GM21367 (cell line): ENCODE data around the gene EARS2.
"Not testable (repeated sequence)": the region's sequence is repeated elsewhere in the genome, so short reads cannot be mapped to it uniquely, and the experiment has no call there.

Source experiments
- ATAC-seq: cut with Tn5 transposase; IDR thresholded peaks from one replicate; pipeline ENCODE4 v1.9.1; 2021; ENCODE audit not compliant: unreplicated experiment

EARS2 gene

DNA sequence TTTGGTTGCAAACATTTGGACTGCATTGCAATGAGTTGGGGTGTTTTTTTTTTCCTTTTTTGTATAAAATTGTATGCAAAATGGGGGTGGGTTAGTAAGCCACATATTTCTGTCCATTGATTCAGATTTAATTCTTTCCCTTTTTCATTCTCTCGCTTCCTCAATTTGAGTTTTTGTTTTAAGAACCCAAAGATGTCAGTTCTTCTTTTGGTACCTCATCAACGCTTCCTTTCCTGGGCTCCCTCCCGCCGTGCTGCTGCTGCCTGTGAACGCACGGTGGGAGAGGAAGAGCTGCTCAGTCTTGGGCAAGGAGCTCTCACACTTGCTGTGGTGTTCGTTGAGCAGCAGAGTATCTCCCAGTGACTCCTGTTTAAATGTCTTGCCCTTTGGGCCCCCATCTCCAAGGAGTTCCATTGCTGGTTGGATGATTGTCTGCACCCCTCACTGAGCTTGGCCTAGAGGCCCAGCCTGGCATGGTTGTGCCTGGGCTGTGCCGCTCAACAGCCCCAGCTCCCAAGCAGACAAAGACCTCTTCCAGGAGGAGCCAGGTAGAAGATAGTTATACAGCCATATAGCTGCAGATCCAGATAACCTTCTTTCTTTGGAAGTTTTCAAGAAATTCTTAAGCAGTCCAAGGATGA, 14.0 kb upstream of the EARS2 start:
- ATAC-seq = no peak

- no peak for ATAC-seq
Observed at GRCh38 chr16:23567602-23568001, 10.5 kb upstream of the EARS2 start.

- no peak for ATAC-seq
Observed at GRCh38 chr16:23566724-23567123, 9.6 kb upstream of the EARS2 start.

GRCh38 chr16:23564575-23565363, 7.6 kb upstream of the EARS2 start:
- no peak for ATAC-seq

- no peak for ATAC-seq
Observed at GRCh38 chr16:23563186-23563585, 6.0 kb upstream of the EARS2 start.

GRCh38 chr16:23562505-23562904, 5.4 kb upstream of the EARS2 start:
- no peak for ATAC-seq

DNA sequence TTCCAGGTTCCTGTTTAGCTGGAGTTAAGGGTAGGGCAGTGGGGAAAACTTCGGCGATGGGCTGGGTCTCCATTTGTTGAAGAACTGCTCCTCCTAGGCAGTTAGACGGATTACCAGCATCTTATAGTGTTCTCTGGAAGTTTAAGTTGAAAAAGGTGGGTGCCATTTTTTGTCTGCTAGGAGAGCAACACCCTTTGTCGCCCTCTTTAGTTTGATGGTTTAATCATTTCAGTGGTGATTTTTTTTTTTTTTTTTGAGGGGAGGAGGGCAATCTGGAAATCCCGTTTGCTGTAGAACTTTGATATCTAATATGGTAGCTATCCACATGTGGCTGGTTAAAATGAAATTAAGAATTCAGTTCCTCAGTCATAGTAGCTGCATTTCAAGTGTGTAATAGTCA, 4.4 kb upstream of the EARS2 start:
- no peak for ATAC-seq

GRCh38 chr16:23557779-23558702, 891 bp upstream of the EARS2 start:
- peak; percentile 6 for ATAC-seq

GRCh38 chr16:23554536-23554935, 2.6 kb downstream of the EARS2 start:
- no peak for ATAC-seq

DNA sequence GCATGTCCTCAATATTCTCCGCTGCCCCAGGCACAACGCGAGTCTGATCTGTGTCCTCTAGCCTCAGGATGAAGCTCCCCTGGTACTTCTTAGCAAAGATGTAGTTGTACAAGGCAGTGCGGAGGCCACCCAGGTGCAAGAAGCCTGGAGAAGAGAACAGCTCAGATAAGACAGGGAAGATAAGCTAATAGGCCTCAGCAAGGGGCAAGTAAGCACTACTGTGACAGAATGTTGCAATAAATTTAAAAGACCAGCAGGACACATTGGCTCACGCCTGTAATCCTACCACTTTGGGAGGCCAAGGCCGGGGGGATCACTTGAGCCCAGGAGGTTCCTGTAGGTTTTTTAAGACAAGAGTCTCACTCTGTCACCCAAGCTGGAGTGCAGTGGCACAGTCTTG, 5.0 kb downstream of the EARS2 start:
- no peak for ATAC-seq

DNA sequence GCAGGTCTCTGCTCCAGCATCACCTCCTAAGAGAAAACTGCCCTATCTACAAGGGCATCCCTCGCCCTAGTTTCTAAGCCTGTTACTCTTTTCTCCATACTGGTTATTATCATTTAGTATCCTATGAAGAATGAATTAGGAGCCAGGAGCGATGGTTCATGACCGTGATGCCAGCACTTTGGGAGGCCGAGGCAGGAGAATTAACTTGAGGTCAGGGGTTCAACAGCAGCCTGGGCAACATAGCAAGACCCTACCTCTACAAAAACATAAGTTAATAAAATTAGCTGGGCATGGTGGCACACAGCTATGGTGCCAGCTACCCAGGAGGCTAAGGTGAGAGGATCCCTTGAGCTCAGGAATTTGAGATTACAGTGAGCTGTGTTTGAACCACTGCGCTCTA, 7.2 kb downstream of the EARS2 start:
- no peak for ATAC-seq

GRCh38 chr16:23544436-23544835, 12.7 kb downstream of the EARS2 start:
- ATAC-seq = no peak

DNA sequence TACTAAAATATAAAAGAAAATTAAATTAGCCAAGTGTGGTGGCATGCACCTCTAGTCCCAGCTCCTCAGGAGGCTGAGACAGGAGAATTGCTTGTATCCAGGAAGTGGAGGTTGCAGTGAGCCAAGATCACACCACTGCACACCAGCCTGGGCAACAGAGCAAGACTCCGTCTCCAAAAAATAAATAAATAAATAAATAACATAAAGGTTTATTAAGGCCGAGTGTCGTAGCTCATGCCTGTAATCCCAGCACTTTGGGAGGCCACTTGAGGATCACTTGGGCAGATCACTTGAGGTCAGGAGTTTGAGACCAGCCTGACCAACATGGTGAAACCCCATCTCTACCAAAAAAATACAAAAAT, 16.4 kb downstream of the EARS2 start:
- not testable (repeated sequence) for ATAC-seq

DNA sequence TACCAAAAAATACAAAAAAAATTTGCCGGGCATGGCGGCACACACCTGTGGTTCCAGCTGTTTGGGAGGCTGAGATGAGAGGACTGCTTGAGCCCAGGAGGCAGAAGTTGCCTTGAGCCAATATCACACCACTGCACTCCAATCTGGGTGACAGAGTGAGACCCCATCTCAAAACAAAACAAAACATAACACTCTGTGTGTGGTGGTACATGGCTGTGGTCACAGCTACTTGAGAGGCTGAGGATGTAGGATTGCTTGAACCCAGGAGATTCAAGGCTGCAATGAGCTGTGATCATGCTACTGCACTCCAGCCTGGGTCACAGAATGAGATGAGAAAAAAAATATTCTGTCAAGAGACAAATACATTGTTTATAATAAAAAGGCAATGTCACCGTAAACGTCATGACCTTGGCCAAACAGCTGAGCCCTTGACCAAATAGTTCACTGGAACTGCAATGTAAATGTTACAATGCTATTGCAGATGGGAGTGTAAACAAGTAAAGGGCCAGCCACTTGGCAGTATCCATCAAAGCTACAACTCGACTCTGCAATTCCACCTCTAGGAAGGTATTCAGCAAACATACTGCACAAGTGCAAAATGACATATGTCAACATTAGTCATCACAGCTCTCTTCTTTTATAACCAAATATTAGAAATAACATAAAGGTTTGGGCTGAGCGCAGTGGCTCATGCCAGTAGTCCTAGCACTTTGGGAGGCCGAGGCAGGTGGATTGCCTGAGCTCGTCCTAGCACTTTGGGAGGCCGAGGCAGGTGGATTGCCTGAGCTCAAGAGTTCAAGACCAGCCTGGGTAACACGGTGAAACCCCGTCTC, 16.9 kb downstream of the EARS2 start:
- ATAC-seq = no peak

GRCh38 chr16:23538919-23539278, 18.3 kb downstream of the EARS2 start:
- ATAC-seq = no peak

GRCh38 chr16:23537390-23537789, 19.8 kb downstream of the EARS2 start:
- ATAC-seq = no peak

DNA sequence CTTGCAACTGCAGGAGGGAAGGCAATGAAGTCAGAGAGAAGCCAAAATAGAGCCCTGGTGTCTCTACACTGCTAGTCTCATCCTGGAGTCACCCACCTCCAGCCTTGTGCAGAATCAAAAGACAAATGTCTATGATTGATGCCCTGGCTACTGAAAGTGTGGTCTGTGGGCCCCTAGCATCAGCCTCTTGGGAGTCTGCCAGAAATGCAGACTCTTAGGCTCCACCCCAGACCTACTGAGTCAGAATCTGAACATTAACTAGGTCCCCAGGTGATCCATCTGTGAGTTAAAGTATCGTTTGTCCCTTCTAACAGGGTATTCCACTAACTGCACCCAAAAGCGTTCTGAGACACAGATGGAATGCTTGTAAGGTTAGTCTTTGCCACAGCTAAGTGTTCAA, 21.2 kb downstream of the EARS2 start:
- no peak for ATAC-seq

GRCh38 chr16:23534868-23535860, 22.0 kb downstream of the EARS2 start:
- no peak for ATAC-seq

GRCh38 chr16:23532448-23532847, 24.7 kb downstream of the EARS2 start:
- no peak for ATAC-seq

DNA sequence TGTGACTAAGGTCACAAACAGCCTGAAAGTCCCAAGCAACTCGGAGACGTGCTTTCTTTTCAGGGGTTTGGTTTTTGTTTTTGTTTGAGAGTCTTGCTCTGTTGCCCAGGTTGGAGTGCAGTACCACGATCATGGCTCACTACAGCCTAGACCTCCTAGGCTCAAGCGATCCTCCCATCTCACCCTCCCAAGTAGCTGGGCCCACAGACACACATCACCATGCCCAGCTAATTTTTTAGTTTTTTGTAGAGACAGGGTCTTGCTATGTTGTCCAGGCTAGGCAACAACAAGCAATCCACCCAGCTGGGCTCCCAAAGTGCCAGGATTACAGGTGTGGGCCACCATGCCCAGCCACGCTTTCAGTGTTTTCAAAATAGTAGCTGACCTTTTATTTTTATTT, 27.1 kb downstream of the EARS2 start:
- ATAC-seq = no peak
